OCI-LY1 (cell line): ENCODE measurements around the gene GIPC2.

Experiments
- CTCF ChIP-seq: fragments of 200-600 bp; sonication (generic), shearing (Covaris generic); IDR thresholded peaks from 2 replicates; pipeline ENCODE4 v1.5.1; 2017; ENCODE audit warnings: mild to moderate bottlenecking, antibody characterized with exemption, low read length, moderate library complexity, mixed read lengths
- EZH2 ChIP-seq: fragments of 200-600 bp; sonication (generic), shearing (Covaris generic); IDR thresholded peaks from 2 replicates; pipeline ENCODE4 v1.8.0; 2017; ENCODE audit warnings: borderline replicate concordance, mixed run types, mild to moderate bottlenecking, antibody characterized with exemption, low read length, moderate library complexity, mixed read lengths

GRCh38 chr1:78003070-78003746 is 42.6 kb upstream of the GIPC2 start:
- no peak for TF ChIP-seq CTCF
- TF ChIP-seq EZH2: no peak
